Kidney capillary endothelial cell (primary cell): ENCODE data around the gene MYL1.

Experiments used
- DNase-seq: peaks from one replicate; pipeline ENCODE4 v3.0.0-alpha.2; 2018; ENCODE audit warnings: low spot score

MYL1 gene

GRCh38 chr2:210267698-210268097, 47.3 kb downstream of the MYL1 start:
- no peak for DNase-seq

- no peak for DNase-seq
These were observed 50.7 kb downstream of the MYL1 start for GRCh38 chr2:210264282-210264681.

GRCh38 chr2:210263841-210264240, 51.1 kb downstream of the MYL1 start:
- no peak for DNase-seq

GRCh38 chr2:210262036-210262435, 52.9 kb downstream of the MYL1 start:
- DNase-seq = no peak

- no peak for DNase-seq
These were observed 55.3 kb downstream of the MYL1 start for GRCh38 chr2:210259687-210260086.

GRCh38 chr2:210252699-210253606, 62.0 kb downstream of the MYL1 start:
- DNase-seq = no peak

GRCh38 chr2:210250622-210251021, 64.4 kb downstream of the MYL1 start:
- no peak for DNase-seq
